ENCODE measurements around the gene DRG2. TPM values are rescaled to one million over a fixed set of nuclear protein-coding genes. Genes with fewer than 3 reads are reported as not detected.

The DRG2 gene
- total RNA-seq, 2 donors from 2014 or later: 49.9 to 84.3 TPM

DNA sequence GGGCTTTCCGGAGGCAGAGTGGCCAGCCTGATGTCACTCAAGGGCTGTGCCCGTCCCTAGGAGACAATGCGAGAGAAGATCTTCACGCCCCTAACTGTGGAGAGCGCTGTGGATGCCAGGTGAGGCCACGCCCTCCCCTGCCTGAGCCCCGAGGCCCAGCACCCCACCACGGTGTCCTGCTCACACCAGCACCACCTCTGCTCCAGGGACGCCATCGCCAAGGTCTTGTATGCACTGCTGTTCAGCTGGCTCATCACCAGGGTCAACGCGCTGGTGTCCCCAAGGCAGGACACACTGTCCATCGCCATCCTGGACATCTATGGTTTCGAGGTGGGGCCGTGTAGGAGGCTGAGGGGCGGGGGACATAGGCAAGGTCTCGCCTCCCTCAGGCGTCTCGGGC lies 48.6 kb downstream of the DRG2 start:
- Mint-ChIP-seq H3K4me3 (no peak overlapping the region), H3K4me1 (ENCODE audit: low read depth in 2 of 2) (peaks cover 0 to 3% of the 10 kb centered on the region in 2 donors), H3K9me3 (no peaks in the 10 kb centered on the region), H3K27me3 (no peaks in the 10 kb centered on the region), H3K36me3 (no peaks in the 10 kb centered on the region), H3K27ac (no peak overlapping the region)
- ATAC-seq (no peak), DNase-seq (ENCODE audit: low spot score) (no peak)

DNA sequence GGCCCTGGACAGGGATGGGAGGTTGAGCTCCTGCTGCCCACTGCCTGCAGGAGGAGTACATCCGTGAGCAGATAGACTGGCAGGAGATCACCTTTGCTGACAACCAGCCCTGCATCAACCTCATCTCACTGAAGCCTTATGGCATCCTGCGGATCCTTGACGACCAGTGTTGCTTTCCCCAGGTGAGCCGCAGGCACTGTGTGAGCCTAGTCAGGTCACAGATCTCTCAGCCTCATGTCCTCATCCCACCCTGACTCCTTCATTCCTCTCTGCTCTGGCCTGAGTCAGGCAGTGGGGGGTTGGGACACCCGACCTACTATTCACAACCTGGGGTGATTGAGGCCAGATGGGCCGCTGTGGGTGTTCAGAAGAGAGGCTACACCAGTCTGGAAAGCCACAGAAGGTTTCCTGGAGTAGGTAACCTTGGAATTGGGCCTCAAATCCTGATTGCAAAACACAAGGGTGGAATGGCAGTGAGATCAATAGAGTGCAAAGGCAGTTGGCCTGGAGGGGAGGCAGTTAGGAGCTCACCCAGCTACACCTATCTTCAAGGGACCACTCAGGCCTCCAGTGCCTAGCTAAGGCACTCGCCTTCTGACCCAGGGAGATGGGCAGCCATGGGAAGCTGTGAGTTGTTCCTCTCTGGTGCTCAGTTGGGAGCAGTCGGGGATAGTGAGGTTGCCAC lies 50.5 kb downstream of the DRG2 start:
- Mint-ChIP-seq H3K4me1 (ENCODE audit: low read depth in 2 of 2) (peaks cover 0 to 3% of the 10 kb centered on the region in 2 donors), H3K9me3 (no peaks in the 10 kb centered on the region), H3K36me3 (no peaks in the 10 kb centered on the region), H3K27me3 (no peaks in the 10 kb centered on the region), H3K4me3 (no peak overlapping the region), H3K27ac (no peak overlapping the region)
- no peak for ATAC-seq
- DNase-seq (ENCODE audit: low spot score): no peak

DNA sequence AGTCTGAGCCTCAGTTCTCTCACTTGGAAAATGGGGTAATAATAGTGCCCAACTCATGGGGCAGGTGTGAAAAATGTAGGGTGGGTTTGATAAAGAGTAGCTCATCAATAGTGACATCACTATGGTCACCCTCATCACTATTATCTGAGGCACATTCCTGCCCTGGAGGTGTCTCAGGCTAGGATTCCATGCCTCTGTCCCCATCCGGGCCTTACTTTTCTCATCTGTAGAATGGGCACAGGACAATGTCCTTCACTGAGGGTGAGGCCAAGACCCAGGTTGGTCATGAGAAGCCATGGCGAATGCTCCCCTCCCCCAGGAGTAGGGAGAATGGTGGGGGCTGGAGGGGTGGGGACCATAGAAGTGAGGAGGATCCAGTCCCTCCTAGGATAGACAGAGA lies 51.3 kb downstream of the DRG2 start:
- Mint-ChIP-seq H3K27ac (no peak overlapping the region), H3K9me3 (no peaks in the 10 kb centered on the region), H3K36me3 (no peaks in the 10 kb centered on the region), H3K27me3 (no peaks in the 10 kb centered on the region), H3K4me3 (no peak overlapping the region), H3K4me1 (ENCODE audit: low read depth in 2 of 2) (peaks cover 0 to 3% of the 10 kb centered on the region in 2 donors)
- DNase-seq (ENCODE audit: low spot score) (no peak), ATAC-seq (no peak)

- H3K27ac Mint-ChIP-seq: no peak overlapping the region
- no peak for ATAC-seq
These were observed 51.8 kb downstream of the DRG2 start for GRCh38 chr17:18139498-18139897.

DNA sequence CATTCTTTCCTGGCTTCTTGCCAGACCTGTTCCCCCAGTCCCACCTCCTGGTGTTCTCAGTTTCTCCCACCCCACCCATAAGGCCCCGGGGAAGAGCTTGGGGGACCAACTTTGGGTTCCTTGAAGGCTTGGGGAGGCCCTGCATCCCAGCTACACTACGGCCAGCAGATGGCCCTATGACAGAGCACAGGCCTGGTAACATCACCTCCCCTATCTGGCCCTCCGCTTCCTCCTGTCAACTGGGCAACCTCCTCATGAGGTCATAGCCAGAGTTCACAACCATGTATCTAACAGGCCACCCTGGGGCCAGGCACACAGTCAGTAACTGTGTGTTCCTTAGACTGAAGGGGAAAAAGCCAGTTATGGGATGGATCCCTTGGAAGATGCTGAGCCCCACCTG lies 52.2 kb downstream of the DRG2 start:
- no peaks in the 10 kb centered on the region for H3K36me3 Mint-ChIP-seq
- H3K4me3 Mint-ChIP-seq: no peak overlapping the region
- DNase-seq (ENCODE audit: low spot score) (no peak), ATAC-seq (no peak)
- no peaks in the 10 kb centered on the region for H3K9me3 Mint-ChIP-seq
- no peaks in the 10 kb centered on the region for H3K27me3 Mint-ChIP-seq
- H3K4me1 Mint-ChIP-seq (ENCODE audit: low read depth in 2 of 2): peaks cover 0 to 3% of the 10 kb centered on the region in 2 donors
- no peak overlapping the region for H3K27ac Mint-ChIP-seq

More at GRCh38 chr17:18139498-18139897, 51.8 kb downstream of the DRG2 start:
- Mint-ChIP-seq H3K4me1 (ENCODE audit: low read depth in 2 of 2) (peaks cover 0 to 3% of the 10 kb centered on the region in 2 donors), H3K4me3 (no peak overlapping the region), H3K9me3 (no peaks in the 10 kb centered on the region), H3K36me3 (no peaks in the 10 kb centered on the region), H3K27me3 (no peaks in the 10 kb centered on the region)
- DNase-seq (ENCODE audit: low spot score): no peak

GRCh38 chr17:18140648-18141047 lies 52.9 kb downstream of the DRG2 start:
- ATAC-seq (no peak), DNase-seq (ENCODE audit: low spot score) (no peak)
- H3K4me3 Mint-ChIP-seq: no peak overlapping the region
- H3K36me3 Mint-ChIP-seq: no peaks in the 10 kb centered on the region
- H3K27ac Mint-ChIP-seq: no peak overlapping the region
- H3K4me1 Mint-ChIP-seq (ENCODE audit: low read depth in 2 of 2): peaks cover 0 to 3% of the 10 kb centered on the region in 2 donors
- no peaks in the 10 kb centered on the region for H3K27me3 Mint-ChIP-seq
- no peaks in the 10 kb centered on the region for H3K9me3 Mint-ChIP-seq

GRCh38 chr17:18141210-18141803 lies 53.6 kb downstream of the DRG2 start:
- no peak for ATAC-seq
- Mint-ChIP-seq H3K27me3 (no peaks in the 10 kb centered on the region), H3K9me3 (no peaks in the 10 kb centered on the region), H3K4me3 (no peak overlapping the region), H3K4me1 (ENCODE audit: low read depth in 2 of 2) (peaks cover 0 to 3% of the 10 kb centered on the region in 2 donors), H3K27ac (no peak overlapping the region), H3K36me3 (no peaks in the 10 kb centered on the region)
- DNase-seq (ENCODE audit: low spot score): no peak

DNA sequence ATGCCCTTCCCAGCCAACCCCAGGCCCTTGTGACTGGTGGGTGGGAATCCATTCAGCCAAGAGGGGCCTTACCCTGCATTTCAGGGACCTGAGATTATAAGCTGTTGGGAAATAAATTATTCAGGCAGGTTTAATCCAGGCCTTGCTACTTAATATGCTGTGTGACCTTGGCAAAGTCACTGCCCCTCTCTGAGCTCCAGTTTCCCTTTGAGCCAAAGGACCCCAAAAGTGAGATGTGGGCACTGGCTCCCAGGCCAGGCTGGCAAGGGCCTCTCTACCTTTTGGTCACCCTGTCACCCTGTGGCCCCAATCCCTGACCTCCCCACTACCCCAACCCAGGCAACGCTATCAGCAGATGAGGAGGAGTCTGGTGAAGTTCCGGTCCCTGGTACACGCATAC lies 54.7 kb downstream of the DRG2 start:
- DNase-seq (ENCODE audit: low spot score): no peak
- Mint-ChIP-seq H3K9me3 (no peaks in the 10 kb centered on the region), H3K36me3 (no peaks in the 10 kb centered on the region), H3K27me3 (no peaks in the 10 kb centered on the region), H3K27ac (no peak overlapping the region), H3K4me3 (no peak overlapping the region), H3K4me1 (ENCODE audit: low read depth in 2 of 2) (peaks cover 0 to 3% of the 10 kb centered on the region in 2 donors)
- no peak for ATAC-seq

- Mint-ChIP-seq H3K9me3 (no peaks in the 10 kb centered on the region), H3K4me1 (ENCODE audit: low read depth in 2 of 2) (peaks cover 0 to 3% of the 10 kb centered on the region in 2 donors), H3K36me3 (no peaks in the 10 kb centered on the region), H3K4me3 (no peak overlapping the region), H3K27me3 (no peaks in the 10 kb centered on the region), H3K27ac (no peak overlapping the region)
- DNase-seq (ENCODE audit: low spot score) (no peak), ATAC-seq (peak in 1 of 2 donors; percentile 17)
These were observed 55.5 kb downstream of the DRG2 start for GRCh38 chr17:18143044-18143936.

DNA sequence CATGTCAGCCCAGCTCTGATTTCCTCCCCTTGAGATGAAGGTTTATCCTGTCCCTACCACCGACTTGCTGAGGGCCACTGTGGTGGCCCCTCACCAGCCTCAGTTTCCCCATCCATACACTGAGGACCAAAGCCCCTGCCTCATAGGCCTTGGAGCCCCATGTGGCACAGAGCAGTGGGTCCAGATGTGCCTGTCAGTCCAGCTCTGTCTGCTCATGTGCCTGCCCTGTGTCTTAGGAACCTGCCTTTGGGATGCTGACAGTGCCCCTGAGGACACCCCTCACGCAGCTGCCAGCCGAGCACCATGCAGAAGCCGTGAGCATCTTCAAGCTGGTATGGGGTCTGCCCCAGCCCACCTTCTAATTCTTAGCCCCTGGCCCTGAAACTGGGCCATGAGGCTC lies 56.5 kb downstream of the DRG2 start:
- no peak for DNase-seq (ENCODE audit: low spot score)
- Mint-ChIP-seq H3K27ac (no peak overlapping the region), H3K9me3 (no peaks in the 10 kb centered on the region), H3K36me3 (no peaks in the 10 kb centered on the region), H3K27me3 (no peaks in the 10 kb centered on the region), H3K4me3 (no peak overlapping the region), H3K4me1 (ENCODE audit: low read depth in 2 of 2) (peaks cover 0 to 3% of the 10 kb centered on the region in 2 donors)
- ATAC-seq: no peak

DNA sequence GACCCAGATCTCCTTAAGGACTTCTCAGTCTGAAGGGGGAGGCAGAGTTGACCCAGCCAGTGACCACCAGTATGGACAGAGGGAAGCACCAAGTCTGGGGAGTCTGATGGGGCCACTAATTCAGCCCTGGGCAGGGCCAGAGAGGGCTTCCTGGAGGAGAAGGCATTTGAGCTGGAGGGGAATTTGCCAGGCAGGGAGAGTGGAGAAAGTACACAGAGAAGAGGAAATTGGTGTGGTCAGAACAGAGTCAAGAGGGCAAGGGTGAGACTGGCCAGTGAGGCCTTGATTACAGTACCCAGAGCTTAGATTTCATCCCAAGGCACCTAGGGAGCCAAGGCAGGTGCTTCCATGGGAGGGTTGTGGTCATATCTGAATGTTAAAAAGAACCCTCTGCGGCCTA lies 57.1 kb downstream of the DRG2 start:
- Mint-ChIP-seq H3K9me3 (no peaks in the 10 kb centered on the region), H3K36me3 (no peaks in the 10 kb centered on the region), H3K27me3 (no peaks in the 10 kb centered on the region), H3K4me1 (ENCODE audit: low read depth in 2 of 2) (peaks cover 0 to 3% of the 10 kb centered on the region in 2 donors), H3K4me3 (no peak overlapping the region), H3K27ac (no peak overlapping the region)
- ATAC-seq: no peak
- no peak for DNase-seq (ENCODE audit: low spot score)

- H3K27ac Mint-ChIP-seq: no peak overlapping the region
- H3K4me1 Mint-ChIP-seq (ENCODE audit: low read depth in 2 of 2): peaks cover 0 to 3% of the 10 kb centered on the region in 2 donors
- H3K27me3 Mint-ChIP-seq: no peaks in the 10 kb centered on the region
- no peak overlapping the region for H3K4me3 Mint-ChIP-seq
- H3K9me3 Mint-ChIP-seq: no peaks in the 10 kb centered on the region
- no peak for DNase-seq (ENCODE audit: low spot score)
- no peak for ATAC-seq
- H3K36me3 Mint-ChIP-seq: no peaks in the 10 kb centered on the region
These were observed 58.1 kb downstream of the DRG2 start for GRCh38 chr17:18145811-18146210.

- ATAC-seq (no peak), DNase-seq (ENCODE audit: low spot score) (no peak)
- Mint-ChIP-seq H3K4me1 (ENCODE audit: low read depth in 2 of 2) (peaks cover 0 to 1% of the 10 kb centered on the region in 2 donors), H3K4me3 (no peak overlapping the region), H3K36me3 (no peaks in the 10 kb centered on the region), H3K27ac (no peak overlapping the region), H3K9me3 (no peaks in the 10 kb centered on the region), H3K27me3 (no peaks in the 10 kb centered on the region)
These were observed 58.5 kb downstream of the DRG2 start for GRCh38 chr17:18146259-18146658.

DNA sequence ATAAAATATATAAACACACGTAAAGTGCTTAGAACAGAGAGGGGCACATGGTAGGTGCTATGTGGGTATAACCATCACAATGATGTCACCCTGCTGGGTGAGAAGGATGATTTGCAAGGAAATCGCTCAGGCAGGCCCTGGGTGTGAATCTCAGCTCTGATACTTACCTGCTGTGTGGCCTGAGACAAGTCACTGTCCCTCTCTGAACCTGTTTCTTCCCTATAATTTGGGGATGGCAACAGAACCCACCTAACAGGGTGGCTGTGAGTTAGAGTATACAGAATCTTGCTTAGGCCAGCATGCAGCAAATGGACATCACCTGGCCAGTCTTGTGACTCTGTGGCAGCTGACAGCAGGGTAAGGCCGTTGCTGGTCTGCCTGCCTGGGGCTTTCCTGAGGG lies 59.2 kb downstream of the DRG2 start:
- H3K4me3 Mint-ChIP-seq: no peak overlapping the region
- H3K4me1 Mint-ChIP-seq (ENCODE audit: low read depth in 2 of 2): no peaks in the 10 kb centered on the region

More for the DNA sequence above, 59.2 kb downstream of the DRG2 start:
- no peaks in the 10 kb centered on the region for H3K27me3 Mint-ChIP-seq
- peak overlapping the region in 1 of 2 donors; percentile 62 for H3K27ac Mint-ChIP-seq
- ATAC-seq (no peak), DNase-seq (ENCODE audit: low spot score) (no peak)
- H3K36me3 Mint-ChIP-seq: no peaks in the 10 kb centered on the region
- no peaks in the 10 kb centered on the region for H3K9me3 Mint-ChIP-seq
